ENCODE measurements around the gene CENPVL2.
"Not testable (repeated sequence)": the region's sequence is repeated elsewhere in the genome, so short reads cannot be mapped to it uniquely, and the experiment has no call there.

Gene CENPVL2

DNA sequence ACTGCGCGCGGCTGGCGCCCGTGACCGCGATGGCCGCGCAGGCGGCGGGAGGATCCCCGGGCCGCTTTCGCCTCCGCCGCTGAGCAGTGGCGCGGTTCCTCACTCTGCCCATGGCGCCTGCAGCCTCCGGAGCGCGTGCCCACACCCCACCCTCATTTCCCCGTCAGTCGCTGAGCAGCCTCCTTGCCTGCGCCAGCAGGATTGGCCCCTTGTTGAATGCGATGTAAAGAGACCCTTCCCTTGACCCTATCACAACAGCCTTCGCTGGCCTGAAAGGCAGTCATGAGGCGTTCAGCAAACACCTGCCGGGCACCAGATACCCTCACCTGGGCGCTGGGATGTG is at the start of gene CENPVL2:
TSS of gene CENPVL2 (minus strand) at position 112 of the 343 bp plus-strand sequence. CDS start at position 112, 0 bp downstream.
- not testable (repeated sequence) for DNase-seq (ENCODE audit: low read depth)

DNA sequence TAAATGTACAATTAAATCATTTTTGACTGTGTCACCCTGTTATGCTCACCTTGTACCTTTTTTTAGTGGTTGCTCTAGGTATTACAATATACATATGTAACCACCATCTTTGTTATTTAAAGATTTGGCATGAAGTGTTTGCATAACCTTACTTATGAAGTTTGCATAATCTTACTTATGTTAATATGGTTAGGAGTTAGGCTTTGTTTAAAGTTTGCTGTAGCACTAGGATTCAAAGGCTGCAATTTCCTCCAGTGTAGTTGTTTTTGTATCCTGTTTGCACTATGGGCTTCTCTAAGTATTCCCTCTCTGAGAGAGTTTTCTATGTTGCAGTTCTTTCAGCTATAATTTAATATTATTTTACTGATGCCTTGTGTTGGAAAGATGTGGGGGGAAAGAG is 45.6 kb upstream of the CENPVL2 start:
- no peak for DNase-seq (ENCODE audit: low read depth)

DNA sequence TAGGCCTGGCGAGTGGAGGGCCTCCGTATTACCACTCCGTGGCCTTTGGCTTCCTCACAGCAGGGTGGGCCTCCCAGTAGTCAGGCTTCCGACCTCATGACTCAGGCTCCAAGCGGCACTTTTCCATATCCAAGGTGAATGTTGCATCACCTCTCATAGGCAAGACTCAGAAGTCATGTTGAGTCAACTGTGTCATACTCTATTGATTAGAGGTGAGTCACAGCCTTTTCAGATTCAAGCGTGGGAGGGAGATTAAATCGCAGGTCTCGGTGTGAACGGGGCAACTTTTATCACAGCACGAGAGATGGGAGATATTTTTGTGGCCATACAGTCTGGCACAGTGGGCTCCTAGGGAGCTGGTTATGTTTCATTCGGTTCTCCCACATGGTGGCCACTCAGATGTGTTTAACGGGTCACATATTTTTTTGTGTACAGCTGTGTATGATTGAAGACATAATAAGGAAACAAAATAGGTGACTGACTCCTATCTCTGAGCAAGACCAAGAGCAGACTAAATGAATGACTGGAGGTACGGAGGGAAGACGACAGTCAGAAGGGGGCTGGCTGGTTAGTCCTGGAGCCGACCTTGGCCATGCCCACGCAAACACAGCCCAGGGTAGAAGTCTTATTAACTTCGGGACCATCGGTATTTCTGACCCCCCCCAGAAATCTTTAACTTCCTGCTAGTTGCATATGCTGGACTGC is 30.5 kb upstream of the CENPVL2 start:
- DNase-seq (ENCODE audit: low read depth), result not testable (repeated sequence)

DNA sequence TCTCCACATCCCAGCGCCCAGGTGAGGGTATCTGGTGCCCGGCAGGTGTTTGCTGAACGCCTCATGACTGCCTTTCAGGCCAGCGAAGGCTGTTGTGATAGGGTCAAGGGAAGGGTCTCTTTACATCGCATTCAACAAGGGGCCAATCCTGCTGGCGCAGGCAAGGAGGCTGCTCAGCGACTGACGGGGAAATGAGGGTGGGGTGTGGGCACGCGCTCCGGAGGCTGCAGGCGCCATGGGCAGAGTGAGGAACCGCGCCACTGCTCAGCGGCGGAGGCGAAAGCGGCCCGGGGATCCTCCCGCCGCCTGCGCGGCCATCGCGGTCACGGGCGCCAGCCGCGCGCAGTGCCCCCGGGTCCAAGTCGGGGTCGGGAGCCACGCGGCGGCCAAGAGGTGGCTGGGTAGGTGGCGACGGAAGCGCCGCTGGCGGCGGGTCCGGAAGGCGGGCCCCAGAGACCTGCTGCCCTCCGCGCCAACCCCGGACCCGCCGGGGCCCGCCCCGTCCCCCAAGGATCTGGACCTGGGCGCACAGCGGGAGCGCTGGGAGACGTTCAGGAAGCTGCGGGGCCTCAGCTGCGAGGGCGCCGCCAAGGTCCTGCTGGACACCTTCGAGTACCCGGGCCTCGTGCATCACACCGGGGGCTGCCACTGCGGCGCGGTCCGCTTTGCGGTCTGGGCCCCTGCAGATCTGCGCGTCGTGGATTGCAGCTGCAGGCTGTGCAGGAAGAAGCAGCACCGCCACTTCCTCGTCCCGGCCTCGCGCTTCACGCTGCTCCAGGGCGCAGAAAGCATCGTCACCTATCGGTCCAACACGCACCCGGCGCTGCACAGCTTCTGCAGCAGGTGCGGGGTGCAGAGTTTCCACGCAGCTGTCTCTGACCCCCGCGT is 27.9 kb upstream of the CENPVL2 start, which contains the start of gene CENPVL1:
TSS of gene CENPVL1 (plus strand) at position 236 of the 888 bp plus-strand sequence. CDS start at position 236, 0 bp downstream.
- not testable (repeated sequence) for DNase-seq (ENCODE audit: low read depth)

DNA sequence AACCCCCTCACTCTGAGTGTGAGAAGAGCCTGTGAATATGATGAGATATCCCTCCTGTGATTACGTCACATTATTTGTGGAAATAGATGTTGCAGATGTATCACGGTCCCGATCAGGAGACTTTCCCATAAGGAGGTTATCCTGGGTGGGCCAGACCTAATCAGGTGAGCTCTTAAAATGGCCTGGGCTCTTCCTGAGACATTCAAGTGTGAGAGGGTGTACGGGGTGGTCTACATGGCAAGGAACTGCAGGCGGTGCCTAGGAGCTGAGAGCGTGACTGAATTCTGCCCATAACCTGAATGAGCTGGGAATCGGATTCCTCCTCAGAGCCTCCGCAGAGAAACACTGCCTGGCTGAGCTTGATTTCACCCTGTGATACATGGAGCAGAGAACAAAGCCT is 14.8 kb upstream of the CENPVL2 start:
- no peak for DNase-seq (ENCODE audit: low read depth)

DNA sequence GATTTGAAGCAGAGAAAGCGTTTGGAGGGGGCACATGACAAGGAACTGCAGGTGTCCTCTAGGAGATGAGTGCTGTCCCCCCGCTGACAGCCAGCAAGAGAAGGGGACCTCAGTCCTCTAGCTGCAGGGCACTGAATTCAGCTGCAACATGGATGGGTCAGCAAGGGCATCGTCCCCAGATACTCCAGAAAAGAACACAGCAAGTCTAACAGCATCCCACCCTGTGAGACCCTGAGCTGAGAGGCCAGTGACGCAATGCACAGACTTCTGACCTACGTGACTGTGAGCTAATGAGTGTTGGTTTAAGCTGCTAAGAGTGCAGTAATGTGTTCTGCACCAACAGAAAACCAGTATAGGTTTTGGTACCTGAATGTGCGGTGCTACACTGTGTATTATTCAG is 11.6 kb upstream of the CENPVL2 start:
- DNase-seq (ENCODE audit: low read depth), result no peak

DNA sequence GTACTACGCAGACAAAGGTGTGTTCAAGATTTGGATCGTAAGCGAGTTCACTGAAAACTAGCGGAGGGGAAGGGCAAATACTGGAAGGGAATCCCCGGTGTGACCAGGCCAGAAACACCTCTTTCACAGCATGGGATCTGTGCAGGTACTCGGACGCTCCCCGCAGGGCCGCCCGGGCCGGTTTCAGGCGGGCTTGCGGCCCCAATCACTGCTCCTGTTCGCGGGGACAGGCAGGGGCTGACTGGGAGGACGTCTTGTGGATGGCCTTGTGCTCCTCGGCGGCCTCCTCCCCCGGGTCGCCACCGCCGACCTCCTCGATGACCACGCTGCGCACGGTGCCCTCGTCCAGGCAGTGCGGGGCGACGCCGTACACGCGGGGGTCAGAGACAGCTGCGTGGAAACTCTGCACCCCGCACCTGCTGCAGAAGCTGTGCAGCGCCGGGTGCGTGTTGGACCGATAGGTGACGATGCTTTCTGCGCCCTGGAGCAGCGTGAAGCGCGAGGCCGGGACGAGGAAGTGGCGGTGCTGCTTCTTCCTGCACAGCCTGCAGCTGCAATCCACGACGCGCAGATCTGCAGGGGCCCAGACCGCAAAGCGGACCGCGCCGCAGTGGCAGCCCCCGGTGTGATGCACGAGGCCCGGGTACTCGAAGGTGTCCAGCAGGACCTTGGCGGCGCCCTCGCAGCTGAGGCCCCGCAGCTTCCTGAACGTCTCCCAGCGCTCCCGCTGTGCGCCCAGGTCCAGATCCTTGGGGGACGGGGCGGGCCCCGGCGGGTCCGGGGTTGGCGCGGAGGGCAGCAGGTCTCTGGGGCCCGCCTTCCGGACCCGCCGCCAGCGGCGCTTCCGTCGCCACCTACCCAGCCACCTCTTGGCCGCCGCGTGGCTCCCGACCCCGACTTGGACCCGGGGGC is 567 bp downstream of the CENPVL2 start:
- DNase-seq (ENCODE audit: low read depth), result not testable (repeated sequence)

DNA sequence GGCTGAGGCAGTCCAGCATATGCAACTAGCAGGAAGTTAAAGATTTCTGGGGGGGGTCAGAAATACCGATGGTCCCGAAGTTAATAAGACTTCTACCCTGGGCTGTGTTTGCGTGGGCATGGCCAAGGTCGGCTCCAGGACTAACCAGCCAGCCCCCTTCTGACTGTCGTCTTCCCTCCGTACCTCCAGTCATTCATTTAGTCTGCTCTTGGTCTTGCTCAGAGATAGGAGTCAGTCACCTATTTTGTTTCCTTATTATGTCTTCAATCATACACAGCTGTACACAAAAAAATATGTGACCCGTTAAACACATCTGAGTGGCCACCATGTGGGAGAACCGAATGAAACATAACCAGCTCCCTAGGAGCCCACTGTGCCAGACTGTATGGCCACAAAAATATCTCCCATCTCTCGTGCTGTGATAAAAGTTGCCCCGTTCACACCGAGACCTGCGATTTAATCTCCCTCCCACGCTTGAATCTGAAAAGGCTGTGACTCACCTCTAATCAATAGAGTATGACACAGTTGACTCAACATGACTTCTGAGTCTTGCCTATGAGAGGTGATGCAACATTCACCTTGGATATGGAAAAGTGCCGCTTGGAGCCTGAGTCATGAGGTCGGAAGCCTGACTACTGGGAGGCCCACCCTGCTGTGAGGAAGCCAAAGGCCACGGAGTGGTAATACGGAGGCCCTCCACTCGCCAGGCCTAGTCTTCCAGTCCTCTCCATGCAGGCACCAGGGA is 2.8 kb downstream of the CENPVL2 start:
- not testable (repeated sequence) for DNase-seq (ENCODE audit: low read depth)

DNA sequence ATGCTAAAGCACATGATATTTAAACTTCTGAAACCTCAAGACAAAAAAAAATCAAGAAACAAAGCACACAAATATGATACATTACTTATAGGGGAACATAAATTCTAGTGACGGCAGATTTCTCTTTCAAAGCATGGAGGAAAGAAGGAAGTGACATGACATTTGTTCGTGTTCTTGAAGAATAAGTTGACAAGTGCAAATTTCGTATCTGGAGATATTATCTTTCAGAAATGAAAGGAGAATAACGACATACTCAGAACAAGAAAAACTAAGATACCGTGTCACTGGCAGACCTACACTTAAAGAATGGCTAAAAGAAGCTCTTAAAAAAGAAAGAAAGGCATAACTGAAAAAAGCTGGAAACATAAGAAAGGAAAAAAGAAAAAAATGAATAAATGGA is 16.6 kb downstream of the CENPVL2 start:
- no peak for DNase-seq (ENCODE audit: low read depth)

DNA sequence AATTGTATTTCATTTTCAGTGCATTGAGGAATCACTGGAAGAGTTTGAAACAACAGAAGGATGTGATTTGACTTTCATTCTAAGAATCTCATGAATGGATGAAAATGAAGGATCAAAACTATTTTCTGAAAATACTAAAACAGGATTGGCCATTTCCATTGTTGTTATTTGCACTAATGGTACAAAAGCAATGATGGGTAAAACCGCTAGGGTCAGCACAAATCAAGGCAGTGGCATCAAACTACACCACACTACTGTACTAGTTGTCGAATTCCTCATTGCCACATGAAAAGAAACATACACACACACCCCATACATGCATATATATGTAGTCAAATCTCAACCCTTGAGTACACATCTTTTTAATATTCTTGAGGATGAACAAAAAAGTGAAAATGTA is 39.3 kb downstream of the CENPVL2 start:
- no peak for DNase-seq (ENCODE audit: low read depth)

DNA sequence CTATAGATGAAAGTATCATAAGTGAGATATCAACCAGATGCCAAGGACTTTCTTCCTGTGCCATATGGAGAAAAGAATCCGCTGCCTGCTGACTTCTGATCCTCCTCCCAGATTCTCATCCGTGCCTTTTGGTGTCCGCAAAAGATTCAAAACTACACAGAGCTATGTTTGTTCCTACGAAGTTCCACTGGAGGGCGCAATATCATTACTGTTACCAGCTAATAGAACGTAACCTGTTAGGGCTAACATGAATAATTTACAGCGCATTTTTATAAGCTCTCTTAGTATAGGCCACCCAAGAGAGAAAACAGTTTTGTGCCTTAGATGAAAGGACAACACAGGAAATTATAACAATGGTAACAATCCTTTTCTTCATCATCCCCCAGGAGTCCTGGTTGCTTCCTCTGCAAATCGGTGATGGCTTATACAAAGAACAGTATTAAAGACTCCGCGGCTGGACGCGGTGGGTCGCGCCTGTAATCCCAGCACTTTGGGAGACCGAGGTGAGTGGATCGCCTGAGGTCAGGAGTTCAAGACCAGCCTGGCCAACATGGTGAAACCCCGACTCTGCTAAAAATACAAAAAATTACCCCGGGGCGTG is 41.1 kb downstream of the CENPVL2 start:
- DNase-seq (ENCODE audit: low read depth), result no peak

DNA sequence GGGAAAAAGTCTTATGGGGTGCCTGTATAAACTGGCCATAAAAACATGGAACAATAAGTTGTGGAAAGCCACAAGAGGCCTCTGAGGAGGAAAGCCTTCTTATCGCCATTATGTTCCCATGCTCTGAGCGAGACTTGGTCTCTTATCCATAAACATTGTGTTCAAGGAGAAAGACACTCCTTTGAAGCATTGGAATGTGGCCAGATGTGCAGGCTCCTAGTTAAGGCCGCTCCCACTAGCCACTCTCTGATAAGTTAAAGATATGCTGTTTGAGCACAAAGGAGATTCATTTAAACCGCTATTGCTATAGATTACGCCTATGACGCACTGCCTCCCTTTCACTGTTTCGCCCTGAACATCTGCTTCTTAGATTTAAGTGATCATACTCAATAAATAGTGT is 46.1 kb downstream of the CENPVL2 start:
- not testable (repeated sequence) for DNase-seq (ENCODE audit: low read depth)
